GM20431 (cell line): ENCODE measurements around the gene MRGPRD.

Experiments used
- in situ Hi-C: fragments of 300-500 bp; cut with MseI, MboI; formaldehyde crosslinking; loops from one replicate; pipeline ENCODE4 v1.15.0; 2020; ENCODE audit warnings: low sequenced_read_pairs; ENCODE audit not compliant: unreplicated experiment

The MRGPRD gene, protein sequence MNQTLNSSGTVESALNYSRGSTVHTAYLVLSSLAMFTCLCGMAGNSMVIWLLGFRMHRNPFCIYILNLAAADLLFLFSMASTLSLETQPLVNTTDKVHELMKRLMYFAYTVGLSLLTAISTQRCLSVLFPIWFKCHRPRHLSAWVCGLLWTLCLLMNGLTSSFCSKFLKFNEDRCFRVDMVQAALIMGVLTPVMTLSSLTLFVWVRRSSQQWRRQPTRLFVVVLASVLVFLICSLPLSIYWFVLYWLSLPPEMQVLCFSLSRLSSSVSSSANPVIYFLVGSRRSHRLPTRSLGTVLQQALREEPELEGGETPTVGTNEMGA

DNA sequence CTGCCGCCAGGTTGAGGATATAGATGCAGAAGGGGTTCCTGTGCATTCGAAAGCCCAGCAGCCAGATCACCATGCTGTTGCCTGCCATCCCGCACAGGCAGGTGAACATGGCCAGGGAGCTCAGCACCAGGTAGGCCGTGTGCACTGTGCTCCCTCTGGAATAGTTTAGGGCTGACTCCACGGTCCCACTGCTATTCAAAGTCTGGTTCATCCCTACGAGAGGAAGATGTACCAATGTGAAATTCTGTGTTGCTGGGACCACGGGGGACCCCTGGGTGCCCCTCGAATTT, at the start of gene MRGPRD:
Gene MRGPRD (minus strand): TSS at position 211 of the 290 bp plus-strand sequence. CDS start 0 bp downstream, at position 211.
- in situ Hi-C loops, result no loop called here

DNA sequence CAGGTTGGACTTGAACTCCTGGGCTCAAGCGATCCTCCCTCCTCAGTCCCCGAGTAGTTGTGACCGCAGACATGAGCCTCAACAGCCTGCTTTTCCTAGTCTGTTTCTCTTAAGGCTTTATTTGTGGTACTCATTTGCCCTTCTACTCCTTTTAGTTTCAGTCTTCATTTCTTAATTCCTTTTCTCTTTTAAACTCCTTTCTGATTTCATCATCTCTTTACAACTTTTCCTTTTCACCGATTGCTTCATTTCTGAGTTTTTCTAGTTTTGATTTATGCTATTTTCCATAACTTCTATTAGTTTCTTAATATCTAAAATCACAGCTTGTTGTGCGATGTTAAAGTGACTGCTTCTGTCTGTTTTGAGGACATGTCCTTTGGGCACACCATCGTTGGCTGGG, 49.5 kb upstream of the MRGPRD start:
- in situ Hi-C loops, result no loop called here

DNA sequence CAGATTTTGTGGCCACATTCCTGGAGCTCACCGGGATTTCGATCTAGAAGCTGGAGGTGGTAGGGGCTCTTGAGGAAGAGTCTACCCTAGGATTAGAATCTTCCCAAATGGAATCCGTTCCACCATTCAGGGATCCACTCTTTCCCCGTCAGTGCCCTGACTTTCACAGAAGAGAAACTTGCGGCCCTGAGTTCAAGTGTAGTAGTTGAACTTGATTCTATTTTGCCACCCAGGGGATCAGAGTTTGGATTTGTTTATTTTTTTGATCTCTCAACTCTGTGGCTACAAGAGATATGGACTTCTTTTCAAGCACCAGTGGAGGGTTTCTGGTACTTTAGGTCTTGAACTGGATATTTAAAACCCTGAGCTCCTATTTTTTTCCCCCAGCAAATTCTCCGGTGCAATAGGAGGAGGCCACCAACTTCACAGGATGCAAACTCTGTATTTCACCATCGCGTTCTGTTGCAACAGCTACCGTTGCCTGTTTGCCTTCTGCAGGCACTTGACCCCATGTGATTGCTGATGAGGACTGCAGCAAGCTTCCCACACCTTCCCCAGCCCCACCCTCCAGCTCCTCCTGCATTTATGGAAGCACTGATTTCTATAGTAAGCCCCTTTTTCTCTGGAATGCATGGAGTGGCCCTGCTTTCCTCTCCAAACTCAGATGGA, 47.1 kb upstream of the MRGPRD start:
- in situ Hi-C loops, result no loop called here

DNA sequence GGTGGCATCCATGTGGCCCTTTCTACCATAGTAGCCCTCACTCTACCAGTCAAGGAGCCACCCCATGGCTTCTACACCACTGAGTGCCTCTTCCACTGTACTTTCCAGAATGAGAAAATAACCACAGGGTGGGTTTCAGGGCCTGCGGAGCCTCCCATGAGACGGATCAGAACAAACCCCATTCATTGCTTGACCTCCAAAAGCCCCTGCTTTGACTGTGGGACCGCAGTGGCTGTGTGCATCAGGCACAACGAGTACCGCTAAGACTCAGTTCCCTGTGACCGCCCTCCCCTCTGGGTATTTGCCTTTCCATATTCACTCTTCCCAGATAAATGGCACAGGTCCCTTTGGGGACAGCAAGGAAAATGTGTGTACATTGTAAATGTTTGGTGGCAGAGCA, 43.7 kb upstream of the MRGPRD start:
- in situ Hi-C loops, result no loop called here

DNA sequence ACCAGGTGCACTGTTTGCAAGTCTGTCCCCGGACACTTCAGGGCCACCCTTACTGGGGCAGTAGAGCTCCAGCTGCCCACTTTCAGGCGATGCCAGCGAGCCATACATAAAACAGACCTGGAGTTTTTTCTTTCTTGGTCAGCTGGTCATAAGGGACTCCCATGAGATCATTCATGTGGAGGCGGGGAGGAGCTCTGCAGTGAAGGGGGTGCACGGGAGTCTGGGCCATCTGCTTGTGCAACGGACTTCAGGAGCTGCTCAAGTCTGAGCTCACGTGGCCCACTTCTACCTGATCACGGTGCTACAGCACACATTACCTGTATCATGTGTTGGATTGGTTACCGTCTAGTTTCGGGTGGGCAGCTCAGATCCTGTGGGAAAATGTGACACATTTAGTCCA, 41.5 kb upstream of the MRGPRD start:
- in situ Hi-C loops, result no loop called here

DNA sequence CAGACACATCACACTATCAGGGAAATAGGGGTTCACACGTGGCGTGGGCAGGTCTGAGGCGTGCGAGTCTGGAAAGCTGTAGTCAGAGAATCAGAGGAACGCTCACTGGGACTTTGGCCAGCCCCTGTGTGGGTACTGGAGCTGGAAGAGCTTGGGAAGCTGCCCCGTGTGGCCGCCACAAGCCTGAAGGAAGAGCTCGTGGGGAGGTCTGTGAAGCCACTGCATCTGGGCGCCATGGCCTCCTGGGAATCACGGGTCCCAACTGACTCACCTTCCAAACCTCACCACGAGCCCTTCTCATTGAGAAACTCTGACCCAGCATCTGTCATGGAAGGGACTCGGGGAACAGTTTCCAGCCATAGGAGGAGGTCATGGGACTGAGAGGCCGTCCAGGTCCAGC, 38.1 kb upstream of the MRGPRD start:
- in situ Hi-C loops, result no loop called here

DNA sequence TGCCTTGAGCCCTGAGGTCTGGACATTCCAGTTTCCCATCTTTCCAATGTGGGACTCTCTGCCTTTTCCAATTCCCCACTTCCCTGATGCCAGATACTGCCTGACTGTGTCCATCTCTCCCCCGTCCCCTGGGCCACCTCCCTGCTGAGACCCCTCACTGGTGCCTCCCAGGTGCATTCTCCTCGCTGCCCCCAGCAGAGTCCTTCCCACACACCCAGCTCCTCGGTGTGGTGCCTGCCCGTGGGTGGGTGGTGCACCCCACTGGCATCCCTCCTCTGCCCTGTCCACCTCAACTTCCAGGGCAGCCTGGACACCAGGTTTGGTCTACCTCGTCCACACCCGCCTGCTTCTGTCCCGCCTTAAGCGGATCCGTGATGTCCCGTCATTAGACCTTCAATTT, 37.2 kb upstream of the MRGPRD start:
- in situ Hi-C loops, result no loop called here

DNA sequence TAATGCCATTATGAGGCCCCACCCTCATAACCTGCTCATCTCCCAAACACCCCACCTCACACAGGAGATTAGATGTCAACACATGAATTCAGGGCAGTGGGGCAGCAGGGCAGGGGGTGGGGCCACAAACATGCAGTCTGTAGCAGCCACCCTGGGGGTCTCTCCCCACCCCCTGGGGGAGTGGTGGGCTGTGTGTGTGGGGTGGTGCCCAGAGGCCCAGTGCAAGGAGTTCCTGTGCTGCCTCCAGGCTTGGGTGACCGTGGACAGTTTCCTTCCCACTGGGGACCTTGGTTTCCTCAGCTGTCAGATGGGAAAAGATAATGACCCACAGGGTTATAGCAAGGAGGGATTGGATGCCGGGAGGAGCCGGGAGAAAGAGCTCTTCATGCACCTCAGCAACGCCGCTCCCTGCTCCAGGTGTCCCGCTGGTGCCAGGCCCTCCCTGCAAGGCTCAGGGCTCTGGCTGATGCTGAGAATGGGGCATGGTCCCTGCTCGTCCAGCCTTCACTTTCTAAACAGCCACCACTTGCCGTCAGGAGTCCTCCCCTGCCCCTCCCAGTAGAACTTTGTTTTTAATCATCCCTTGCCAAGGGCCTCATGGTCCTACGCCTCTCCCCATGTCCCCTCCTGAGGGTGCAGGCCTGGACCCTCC, 34.2 kb upstream of the MRGPRD start:
- in situ Hi-C loops, result no loop called here

DNA sequence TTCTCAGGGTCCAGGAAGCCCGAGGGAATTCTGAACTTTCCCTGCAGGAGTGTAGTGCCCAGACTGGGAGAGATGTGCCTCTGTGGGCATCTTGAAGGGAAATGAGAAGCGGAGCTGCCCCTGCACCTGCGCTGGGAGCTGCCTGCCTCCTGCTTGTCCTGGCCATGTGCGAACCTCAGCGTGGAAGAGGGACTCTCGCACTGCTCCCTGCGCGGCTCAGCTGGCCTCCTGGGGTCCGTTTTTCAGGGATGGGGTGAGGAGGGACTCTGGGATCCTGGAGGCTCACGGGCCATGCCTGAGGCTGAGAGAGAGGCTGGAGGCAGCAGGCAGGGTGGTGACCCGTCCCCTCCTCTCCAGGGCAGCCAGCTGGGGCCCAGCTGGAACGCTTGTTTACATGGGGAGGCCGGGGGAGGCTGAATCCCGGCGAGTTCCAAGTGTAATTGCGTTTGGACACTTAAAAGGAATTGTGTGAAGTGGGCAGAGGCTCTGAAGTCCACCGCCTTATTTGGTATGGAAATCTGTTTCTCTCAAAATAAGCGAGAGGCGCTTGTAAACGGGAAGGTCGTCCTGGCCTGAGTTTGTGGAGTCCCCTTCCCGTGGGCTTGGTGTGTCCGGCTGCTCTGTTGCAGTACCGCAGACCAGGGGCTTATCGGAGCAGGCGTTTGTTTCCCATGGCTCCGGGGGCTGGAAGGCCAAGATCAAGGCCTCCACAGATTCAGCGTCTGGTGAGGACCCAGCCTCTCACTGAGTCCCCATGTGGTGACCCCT, 33.5 kb upstream of the MRGPRD start:
- in situ Hi-C loops, result no loop called here

DNA sequence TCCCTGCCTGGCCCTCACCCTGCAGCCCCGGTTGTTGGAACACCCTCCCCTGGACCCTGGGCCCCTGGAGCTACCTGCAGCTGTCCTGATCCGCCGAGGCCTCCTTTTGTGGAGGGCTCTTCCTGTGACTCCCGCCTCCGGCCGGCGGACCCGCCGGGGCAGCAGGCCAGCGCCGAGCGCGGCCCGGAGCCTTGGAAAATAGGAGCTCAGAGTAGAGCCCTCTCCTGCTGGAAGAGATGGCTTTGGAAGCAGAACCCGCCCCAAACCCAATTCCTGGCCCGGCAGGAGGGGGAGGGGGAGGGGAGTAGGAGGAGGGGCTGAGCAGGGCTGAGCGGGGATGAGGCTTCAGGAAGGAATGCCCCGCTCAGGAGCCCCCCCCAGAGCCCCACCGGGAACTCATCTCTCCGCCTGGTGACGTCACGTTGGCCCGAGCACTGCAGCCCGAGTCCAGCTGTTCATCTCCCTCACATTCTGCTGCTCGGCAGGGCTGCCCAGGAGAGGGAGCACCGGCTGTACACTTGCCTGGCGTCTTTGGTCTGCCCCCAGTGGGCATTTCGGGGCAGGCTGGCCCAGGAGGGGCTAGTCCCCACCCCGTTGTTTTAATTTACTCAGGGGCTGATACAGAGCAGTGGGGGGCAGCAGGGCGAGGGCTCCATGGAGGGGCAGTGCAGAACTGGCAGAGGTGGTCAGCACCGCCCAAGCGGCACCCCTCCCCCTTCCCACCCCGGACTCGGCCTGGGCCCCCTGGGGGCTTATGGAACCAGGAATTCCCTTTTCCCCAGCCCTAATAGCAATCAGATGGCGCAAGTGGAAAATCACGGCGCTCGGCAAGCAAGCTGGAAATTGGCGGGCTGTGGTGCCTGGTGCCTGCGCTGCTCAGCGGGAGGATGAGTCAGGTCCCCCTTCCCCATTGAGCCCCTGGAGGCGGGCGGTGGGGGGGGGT, 32.5 kb upstream of the MRGPRD start, which contains the start of gene MRGPRF:
Gene MRGPRF (minus strand): TSS at position 238 of the 943 bp plus-strand sequence. CDS start 3,345 bp downstream, outside the sequence.
- in situ Hi-C loops, result no loop called here

DNA sequence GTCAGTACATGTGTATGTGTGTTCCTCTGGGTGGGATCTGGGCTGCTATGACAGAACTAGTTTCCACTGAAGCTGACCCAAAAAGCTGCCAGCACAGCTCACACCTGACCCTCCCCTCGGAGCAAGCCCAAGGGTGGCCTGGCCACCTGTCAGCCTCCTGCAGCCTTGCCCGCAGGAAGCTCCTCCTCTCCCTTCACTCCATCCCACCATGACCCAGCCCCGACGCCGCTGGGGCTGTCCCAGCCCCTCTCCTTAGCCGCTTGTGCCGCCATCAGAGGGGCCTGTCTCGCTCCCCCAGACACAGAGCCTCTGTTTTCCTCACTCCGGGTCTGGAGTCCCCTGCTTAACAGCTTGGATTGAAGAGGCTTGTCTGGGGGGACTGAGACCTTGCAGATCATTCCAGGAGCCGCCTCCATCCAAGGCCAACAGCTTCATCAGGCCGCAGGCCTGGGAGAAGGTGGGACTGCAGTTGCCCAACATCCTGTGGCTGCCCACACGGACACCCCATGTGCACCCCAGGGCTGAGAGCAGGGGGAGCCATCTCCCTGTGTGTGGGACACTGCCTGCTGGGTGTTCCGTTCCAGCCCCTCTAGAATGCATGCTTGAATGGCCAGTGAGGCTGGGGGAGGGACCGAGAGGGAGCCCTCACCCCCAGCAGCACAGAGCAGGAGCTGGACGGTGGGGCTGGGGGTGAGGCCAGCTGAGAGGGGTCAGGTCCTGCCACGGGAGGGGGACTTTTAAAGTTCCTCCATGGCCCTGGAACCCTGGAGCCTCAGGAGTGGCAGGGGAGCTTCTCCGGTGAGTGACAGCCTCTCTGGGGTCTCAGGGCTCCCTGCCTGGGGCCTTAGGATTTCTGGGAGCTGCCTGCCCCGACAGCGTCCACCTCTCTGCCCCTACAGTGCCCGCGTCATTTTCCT, 31.6 kb upstream of the MRGPRD start:
- in situ Hi-C loops, result no loop called here

DNA sequence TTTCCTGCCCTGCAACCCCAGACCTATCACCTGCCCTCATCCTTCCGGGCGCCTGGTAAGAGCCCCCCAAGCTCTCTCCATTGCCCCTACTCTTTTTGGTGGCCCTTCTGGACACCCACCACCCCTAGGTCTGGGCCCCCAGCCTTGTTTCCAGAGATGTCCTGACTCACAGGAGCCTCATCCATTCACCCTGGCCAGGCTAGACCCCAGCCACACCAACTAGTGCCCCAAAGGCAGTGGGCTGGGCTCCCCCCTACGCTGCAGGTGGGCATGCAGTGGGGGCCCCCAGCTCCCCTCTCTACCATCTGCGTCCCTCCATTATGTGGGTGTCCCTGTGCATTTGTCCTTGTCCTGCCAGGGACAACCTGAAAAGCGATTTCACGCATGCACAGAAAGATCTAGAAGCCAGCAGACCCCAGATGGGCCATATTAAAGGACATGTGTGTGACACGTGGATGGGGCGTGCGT, 30.9 kb upstream of the MRGPRD start:
- in situ Hi-C loops, result no loop called here

DNA sequence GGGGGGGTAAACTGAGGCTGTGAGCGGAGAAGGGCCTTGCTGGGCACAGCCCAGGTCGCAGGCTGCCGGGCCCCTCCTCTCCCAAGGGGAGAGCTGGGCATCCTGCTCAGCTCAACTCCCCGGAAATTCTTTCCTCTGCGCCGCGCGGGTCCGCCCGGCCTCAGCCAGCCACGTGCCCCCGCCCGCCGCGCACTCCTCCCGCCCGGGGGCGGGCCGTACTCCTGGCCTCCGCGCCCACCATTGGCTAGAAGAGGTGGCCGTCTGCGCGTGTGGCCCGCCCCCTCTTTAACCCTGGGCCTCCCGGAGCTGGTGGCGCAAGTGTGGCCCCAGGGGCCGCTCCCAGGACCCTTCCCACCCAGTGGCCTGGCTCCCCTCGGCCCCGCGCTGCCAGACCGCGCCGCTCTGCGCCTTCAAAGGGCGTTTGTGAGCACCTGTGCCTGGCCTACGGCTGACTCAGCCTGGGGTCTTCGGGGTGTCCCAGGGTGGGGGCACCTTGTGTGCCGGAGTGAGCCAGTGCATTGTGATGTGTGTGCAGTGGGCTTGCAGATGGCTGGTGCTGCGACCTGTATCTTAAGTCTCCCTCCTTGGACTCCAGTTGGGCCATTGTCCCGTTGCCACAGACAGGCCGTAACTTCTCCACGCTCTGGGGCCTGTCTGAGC, 30.3 kb upstream of the MRGPRD start:
- in situ Hi-C loops, result no loop called here

DNA sequence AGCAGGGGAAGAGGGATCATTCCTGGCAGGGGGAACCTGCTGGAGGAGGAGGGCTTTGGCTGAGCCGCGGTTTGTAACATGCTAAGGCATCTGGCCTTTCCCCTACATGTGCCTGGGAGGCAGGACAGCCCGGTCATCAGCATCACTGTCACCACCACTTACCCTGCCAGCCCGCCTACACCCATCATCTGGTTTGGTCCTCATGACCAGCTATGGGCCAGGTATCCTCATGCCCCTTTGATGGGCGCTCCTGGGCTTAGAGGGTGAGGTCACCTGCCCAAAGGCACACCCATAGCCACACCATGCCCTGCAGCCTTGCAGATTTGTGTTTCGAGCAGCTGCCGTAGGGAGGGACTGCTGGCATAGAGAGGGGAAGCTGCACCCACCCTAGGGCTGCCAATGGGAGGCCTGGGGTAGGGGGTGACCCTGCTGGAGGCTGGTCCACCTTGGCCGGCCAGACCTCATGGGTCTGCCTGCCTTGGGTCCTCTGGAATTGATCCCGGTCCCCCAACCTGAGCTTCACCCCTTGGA, 29.6 kb upstream of the MRGPRD start:
- in situ Hi-C loops, result no loop called here

DNA sequence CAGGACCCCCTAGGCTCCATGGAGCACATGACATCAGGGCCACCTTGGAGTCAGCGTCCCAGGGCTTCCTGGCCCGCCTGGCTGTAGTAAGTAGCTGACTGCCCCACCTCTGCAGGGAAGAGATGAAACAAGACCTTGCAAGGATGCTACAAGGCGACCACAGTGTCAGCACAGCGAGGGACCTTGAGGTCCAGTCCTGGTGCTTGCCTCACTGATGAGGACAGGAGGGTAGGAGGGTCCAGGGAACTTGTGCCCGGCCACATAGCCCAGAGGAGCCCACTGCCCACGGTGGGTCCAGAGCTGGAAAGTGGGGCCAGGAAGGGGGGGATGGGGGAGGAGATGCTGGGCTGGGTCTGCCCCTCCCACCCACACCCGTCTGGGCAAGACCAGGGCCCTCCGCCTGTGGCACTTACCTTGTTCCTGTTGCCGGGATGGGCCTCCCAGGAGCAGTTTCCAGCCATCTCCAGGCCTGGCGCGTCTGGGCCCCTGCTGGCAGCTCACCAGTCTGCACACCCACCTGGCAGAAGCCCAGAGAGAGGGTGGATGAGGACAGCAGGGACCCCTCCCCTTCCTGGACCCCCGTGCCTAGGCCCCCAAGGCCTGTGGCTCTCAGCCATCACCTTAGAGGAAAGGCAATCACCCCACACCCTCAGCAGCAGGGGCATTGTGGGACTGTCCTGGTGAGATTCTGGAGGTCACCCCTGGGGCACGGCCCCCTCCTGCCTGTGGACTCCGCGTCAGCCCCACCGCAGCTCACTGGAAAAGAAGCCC, 28.8 kb upstream of the MRGPRD start:
- in situ Hi-C loops, result no loop called here

DNA sequence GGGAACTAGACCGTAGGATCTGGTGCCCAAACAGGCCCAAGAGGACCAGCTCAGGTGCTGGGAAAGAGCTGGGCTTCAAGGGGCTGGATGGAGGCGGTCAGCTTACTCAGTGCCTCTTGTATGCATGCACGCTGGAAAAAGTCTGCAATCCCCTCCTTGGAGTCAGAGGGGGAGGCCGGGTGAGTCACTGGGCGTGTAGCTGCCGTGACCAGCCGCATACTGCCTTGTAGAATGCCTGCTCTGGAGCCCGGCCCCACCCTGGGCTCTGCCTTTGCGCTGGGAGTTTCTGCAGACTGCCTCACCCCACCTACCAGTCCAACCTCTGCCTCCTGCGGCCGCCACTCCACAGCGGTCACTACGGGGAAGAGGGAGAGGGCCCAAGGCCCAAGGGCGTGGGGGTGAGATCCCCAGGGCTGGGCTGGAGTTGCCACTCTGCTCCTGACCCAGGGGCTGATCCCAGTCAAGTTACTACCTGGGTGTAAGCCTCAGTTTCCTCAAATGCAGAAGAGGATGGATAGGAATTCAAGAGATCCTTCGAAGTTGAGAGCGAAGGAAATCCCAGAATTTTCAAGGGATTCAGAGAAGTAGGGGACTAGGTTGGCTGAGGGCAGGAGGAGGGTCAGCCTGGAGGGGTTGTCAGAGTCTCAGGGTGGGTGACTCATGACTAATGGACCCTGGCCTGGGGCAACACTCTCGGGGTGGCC, 28.1 kb upstream of the MRGPRD start:
- in situ Hi-C loops, result no loop called here
